ENCODE measurements around the gene MRPL27. TPM values are rescaled to one million over a fixed set of nuclear protein-coding genes. Genes with fewer than 3 reads are reported as not detected.
A peak's percentile ranks its signal among the peaks of the same experiment; 100 is the strongest.

Gene MRPL27
- total and polyA plus RNA-seq, 10 donors = 26.4 to 102 (median 34.9) TPM

DNA sequence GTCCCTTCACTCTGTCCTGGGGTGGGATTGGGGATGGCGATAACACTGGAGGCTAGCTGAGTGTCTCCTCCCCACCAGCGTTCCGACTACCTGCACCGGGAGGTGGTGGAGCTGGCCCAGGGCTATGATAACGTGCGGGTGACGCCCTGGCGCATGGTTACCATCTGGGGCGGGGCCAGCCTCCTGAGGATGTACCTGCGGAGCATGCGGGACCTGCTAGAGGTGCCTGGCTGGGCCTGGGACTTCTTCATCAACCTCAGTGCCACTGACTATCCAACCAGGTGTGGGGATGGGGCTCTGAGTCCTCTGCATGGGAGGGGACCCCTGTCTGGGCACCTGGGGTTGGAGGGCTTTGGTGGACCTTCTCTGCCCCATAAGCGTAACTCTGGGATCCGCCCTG is 18.2 kb downstream of the MRPL27 start:
- peaks cover 0 to 81% (median 65%) of the 10 kb centered on the region in 6 donors for H3K36me3 ChIP-seq

DNA sequence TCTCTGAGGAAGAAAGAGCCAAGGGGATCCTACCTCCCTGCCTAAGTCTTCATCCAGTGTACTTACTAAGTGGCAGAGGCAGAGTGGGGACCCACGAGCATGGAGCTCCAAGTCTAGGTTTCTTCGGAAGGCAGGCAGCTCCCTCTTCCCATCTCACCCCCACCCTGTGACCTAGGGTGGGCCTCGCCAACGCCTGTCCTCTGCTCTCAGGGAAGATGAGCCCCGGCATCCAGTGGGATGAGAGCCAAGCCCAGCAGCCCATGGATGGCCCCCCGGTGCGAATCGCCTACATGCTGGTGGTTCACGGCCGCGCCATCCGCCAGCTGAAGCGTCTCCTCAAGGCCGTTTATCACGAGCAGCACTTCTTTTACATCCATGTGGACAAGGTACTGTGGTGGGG is 18.8 kb downstream of the MRPL27 start:
- TF ChIP-seq POLR2A (IDR thresholded peaks at IDR 0.05) = no peak
- TF ChIP-seq, protein P1, sequence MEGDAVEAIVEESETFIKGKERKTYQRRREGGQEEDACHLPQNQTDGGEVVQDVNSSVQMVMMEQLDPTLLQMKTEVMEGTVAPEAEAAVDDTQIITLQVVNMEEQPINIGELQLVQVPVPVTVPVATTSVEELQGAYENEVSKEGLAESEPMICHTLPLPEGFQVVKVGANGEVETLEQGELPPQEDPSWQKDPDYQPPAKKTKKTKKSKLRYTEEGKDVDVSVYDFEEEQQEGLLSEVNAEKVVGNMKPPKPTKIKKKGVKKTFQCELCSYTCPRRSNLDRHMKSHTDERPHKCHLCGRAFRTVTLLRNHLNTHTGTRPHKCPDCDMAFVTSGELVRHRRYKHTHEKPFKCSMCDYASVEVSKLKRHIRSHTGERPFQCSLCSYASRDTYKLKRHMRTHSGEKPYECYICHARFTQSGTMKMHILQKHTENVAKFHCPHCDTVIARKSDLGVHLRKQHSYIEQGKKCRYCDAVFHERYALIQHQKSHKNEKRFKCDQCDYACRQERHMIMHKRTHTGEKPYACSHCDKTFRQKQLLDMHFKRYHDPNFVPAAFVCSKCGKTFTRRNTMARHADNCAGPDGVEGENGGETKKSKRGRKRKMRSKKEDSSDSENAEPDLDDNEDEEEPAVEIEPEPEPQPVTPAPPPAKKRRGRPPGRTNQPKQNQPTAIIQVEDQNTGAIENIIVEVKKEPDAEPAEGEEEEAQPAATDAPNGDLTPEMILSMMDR (IDR thresholded peaks at IDR 0.05 in 8 of 11, conservative IDR thresholded peaks at IDR 0.05 in 3 of 11) = no peak
- TF ChIP-seq POLR2AphosphoS5 (IDR thresholded peaks at IDR 0.05) = no peak
- intact Hi-C loops (cut with DNase I; ENCODE audit: low total_unique reads) = no loop called here
- no peak for DNase-seq
- H3K27ac ChIP-seq = no peak overlapping the region
- 93 to 96% (median 95%) methylated on average over 10 to 15 of the region's 15 CpGs for WGBS, 5 donors
- peaks cover 0 to 10% (median under 1%) of the 10 kb centered on the region in 6 donors for H3K4me1 ChIP-seq
- no peaks in the 10 kb centered on the region for H3K9me3 ChIP-seq
- H3K27me3 ChIP-seq (replicated peaks in 1 of 7) = no peaks in the 10 kb centered on the region
- H3K36me3 ChIP-seq = peaks cover 0 to 76% (median 61%) of the 10 kb centered on the region in 6 donors
- no peak overlapping the region for H3K4me3 ChIP-seq

More for the DNA sequence above, 18.2 kb downstream of the MRPL27 start:
- no peak for TF ChIP-seq POLR2A (IDR thresholded peaks at IDR 0.05)
- TF ChIP-seq, protein P1 (IDR thresholded peaks at IDR 0.05 in 8 of 11, conservative IDR thresholded peaks at IDR 0.05 in 3 of 11) = no peak
- TF ChIP-seq POLR2AphosphoS5 (IDR thresholded peaks at IDR 0.05) = no peak
- intact Hi-C loops (cut with DNase I; ENCODE audit: low total_unique reads) = no loop called here
- H3K27ac ChIP-seq = no peak overlapping the region
- 91 to 99% (median 96%) methylated on average over 10 to 13 of the region's 13 CpGs for WGBS, 5 donors
- DNase-seq = no peak
- H3K27me3 ChIP-seq (replicated peaks in 1 of 7) = no peaks in the 10 kb centered on the region
- H3K4me1 ChIP-seq = peaks cover 0 to 5% (median 0%) of the 10 kb centered on the region in 6 donors
- no peaks in the 10 kb centered on the region for H3K9me3 ChIP-seq
- H3K4me3 ChIP-seq = no peak overlapping the region

DNA sequence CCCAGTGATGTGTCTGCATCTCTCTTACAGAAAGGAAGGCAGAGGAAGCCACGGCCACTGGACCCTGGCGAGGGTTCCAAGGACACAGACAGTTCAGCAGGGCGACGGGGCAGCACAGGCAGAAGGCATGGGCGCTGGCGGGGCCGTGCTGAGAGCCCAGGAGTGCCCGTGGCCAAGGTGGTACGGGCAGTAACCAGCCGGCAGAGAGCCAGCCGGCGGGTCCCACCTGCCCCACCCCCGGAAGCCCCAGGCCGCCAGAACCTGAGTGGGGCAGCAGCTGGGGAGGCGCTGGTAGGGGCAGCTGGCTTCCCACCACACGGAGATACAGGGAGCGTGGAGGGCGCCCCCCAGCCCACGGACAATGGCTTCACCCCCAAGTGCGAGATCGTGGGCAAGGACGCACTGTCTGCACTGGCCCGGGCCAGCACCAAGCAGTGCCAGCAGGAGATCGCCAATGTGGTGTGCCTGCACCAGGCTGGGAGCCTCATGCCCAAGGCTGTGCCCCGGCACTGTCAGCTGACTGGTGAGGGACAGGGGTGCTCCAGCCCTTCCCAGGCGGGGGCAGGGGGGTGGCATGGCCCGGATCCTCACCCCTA is 19.3 kb downstream of the MRPL27 start:
- DNase-seq = no peak
- H3K36me3 ChIP-seq = peaks cover 0 to 71% (median 56%) of the 10 kb centered on the region in 6 donors
- no peaks in the 10 kb centered on the region for H3K9me3 ChIP-seq
- intact Hi-C loops (cut with DNase I; ENCODE audit: low total_unique reads) = no loop called here
- no peak overlapping the region for H3K27ac ChIP-seq
- TF ChIP-seq POLR2AphosphoS5 (IDR thresholded peaks at IDR 0.05) = peak in 1 of 3 donors; percentile 13
- TF ChIP-seq POLR2A (IDR thresholded peaks at IDR 0.05) = no peak
- H3K4me1 ChIP-seq = peaks cover 0 to 15% (median 4%) of the 10 kb centered on the region in 6 donors
- H3K4me3 ChIP-seq = no peak overlapping the region
- WGBS, 5 donors = 90 to 94% (median 94%) methylated on average over 11 to 27 of the region's 27 CpGs
- H3K27me3 ChIP-seq (replicated peaks in 1 of 7) = no peaks in the 10 kb centered on the region

DNA sequence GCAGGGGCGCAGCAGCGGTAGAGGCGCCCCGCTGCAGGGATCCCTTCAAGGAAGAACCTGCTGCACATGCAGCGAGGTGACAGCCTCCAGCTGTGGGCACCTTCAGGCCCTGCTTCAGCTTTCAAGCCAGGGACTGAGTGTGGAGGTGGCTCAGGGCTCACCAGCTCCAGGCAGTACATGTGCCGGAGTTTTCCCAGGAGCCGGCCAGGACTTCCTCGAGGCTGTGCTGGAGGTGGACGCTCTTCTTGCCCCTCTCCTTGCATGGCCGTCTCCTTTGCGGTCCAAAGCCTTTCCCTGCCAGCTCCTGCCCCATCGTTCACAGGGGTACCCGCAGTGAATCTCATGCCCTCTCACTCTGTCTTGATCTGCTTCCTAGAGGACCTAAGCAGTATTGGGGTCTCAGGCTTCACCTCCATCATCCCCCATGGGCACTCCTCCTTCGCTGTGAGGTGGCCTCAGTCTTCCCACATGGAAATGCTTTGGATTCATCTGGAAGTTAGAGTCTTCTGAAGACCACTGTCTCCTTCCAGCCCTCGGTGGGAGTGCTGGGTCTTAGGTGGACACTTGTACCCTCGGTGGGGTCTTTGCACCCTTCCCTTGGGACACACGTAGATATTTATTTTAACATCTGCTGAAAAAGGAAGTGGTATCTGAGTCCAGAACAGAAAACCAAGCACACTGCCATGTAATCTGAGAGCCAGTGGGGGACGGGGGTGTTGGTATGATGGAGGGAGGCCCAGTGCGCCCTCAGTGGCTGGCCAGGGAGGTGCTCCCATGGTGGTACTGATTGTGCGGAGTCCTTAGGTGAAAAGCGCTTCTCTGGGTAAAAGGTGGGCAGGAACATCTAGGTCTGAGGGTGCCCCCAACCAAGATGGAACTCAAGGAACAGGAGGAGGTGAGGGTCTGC is 20.0 kb downstream of the MRPL27 start:
- no peak for TF ChIP-seq POLR2A (IDR thresholded peaks at IDR 0.05)
- TF ChIP-seq POLR2AphosphoS5 (IDR thresholded peaks at IDR 0.05) = no peak
- TF ChIP-seq, protein P1 (IDR thresholded peaks at IDR 0.05 in 8 of 11, conservative IDR thresholded peaks at IDR 0.05 in 3 of 11) = no peak
- WGBS, 5 donors = 83 to 93% (median 91%) methylated on average over 18 to 21 of the region's 21 CpGs
- Histone ChIP-seq H3K36me3 (peaks cover 0 to 63% (median 48%) of the 10 kb centered on the region in 6 donors), H3K27me3 (replicated peaks in 1 of 7) (no peaks in the 10 kb centered on the region), H3K4me1 (peaks cover 0 to 23% (median 11%) of the 10 kb centered on the region in 6 donors), H3K4me3 (no peak overlapping the region), H3K27ac (no peak overlapping the region), H3K9me3 (no peaks in the 10 kb centered on the region)
- intact Hi-C loops (cut with DNase I; ENCODE audit: low total_unique reads) = no loop called here
- no peak for DNase-seq

All from spleen (tissue), 11 donors.